GM12878 (cell line): ENCODE results near the gene AGBL1.

Experiments used
- CBFB ChIP-seq: IDR thresholded peaks from 2 replicates; pipeline ENCODE4 v1.6.1; 2016; ENCODE audit warnings: antibody characterized with exemption, low read depth
- ETV6 ChIP-seq, 2 experiments: fragments of 450-650 bp in 1 of 2; IDR thresholded peaks in 1 of 2; conservative IDR thresholded peaks in 1 of 2; 2 replicates each; pipeline ENCODE4 v1.6.1; 2014; ENCODE audit warnings: antibody characterized with exemption in 1 of 2, borderline replicate concordance in 1 of 2, low read depth in 1 of 2, mild to moderate bottlenecking in 1 of 2, moderate library complexity in 1 of 2
- NFYA ChIP-seq: IDR thresholded peaks from 2 replicates; pipeline ENCODE4 v1.6.1; 2011; ENCODE audit warnings: low read depth, mild to moderate bottlenecking, low read length, improper control_type of control experiment, borderline replicate concordance
- SIN3A ChIP-seq: IDR thresholded peaks from 2 replicates; pipeline ENCODE4 v1.6.1; 2012; ENCODE audit warnings: low read depth, low read length, improper control_type of control experiment
- SMAD5 ChIP-seq: IDR thresholded peaks from 2 replicates; pipeline ENCODE4 v1.6.1; 2016; ENCODE audit warnings: antibody characterized with exemption, low read depth
- TF ChIP-seq, protein P1 (sequence below): IDR thresholded peaks from 2 replicates; pipeline ENCODE4 v1.6.1; 2012; ENCODE audit warnings: mild to moderate bottlenecking, low read depth, low read length

DNA sequence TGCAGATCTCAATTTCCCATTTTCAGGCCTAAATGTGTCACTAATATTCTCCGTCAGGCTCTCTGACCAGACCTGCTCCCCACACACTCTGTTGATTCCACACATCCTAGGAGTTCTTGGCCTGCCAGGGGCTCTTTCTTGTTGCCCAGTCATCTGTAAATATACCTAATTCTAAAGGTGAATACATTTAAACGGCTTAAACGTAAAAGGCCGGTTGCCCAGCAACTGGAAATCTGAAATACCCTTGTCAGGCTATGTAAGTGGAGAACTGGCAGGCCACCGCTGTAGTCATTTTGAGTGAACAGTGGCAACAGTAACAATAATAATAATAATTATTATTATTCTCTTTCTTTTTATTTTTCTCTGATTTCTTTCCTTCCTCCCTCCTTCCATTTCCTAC lies 302.7 kb downstream of the AGBL1 start:
- TF ChIP-seq SMAD5 (no peak), CBFB (no peak), ETV6 (conservative IDR thresholded peaks at IDR 0.05 in 1 of 2, IDR thresholded peaks at IDR 0.05 in 1 of 2; ENCODE audit: borderline replicate concordance in 1 of 2, low read depth in 1 of 2) (no peak), NFYA (no peak), SIN3A (no peak)
- TF ChIP-seq, protein P1, sequence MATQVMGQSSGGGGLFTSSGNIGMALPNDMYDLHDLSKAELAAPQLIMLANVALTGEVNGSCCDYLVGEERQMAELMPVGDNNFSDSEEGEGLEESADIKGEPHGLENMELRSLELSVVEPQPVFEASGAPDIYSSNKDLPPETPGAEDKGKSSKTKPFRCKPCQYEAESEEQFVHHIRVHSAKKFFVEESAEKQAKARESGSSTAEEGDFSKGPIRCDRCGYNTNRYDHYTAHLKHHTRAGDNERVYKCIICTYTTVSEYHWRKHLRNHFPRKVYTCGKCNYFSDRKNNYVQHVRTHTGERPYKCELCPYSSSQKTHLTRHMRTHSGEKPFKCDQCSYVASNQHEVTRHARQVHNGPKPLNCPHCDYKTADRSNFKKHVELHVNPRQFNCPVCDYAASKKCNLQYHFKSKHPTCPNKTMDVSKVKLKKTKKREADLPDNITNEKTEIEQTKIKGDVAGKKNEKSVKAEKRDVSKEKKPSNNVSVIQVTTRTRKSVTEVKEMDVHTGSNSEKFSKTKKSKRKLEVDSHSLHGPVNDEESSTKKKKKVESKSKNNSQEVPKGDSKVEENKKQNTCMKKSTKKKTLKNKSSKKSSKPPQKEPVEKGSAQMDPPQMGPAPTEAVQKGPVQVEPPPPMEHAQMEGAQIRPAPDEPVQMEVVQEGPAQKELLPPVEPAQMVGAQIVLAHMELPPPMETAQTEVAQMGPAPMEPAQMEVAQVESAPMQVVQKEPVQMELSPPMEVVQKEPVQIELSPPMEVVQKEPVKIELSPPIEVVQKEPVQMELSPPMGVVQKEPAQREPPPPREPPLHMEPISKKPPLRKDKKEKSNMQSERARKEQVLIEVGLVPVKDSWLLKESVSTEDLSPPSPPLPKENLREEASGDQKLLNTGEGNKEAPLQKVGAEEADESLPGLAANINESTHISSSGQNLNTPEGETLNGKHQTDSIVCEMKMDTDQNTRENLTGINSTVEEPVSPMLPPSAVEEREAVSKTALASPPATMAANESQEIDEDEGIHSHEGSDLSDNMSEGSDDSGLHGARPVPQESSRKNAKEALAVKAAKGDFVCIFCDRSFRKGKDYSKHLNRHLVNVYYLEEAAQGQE, result no peak
